NCI-H460 (cell line): ENCODE data around the gene KIAA1217. TPM values are rescaled to one million over a fixed set of nuclear protein-coding genes. Genes with fewer than 3 reads are reported as not detected.

Experiments
- DNase-seq: peaks from one replicate; pipeline ENCODE4 v3.0.0-alpha.2; 2016; ENCODE audit warnings: low read depth; ENCODE audit errors: extremely low read depth
- small RNA-seq, 2 experiments: library from RNA; depleted of rRNA; stranded (forward); fragments of <200 nt; gene quantifications; one replicate each; pipeline ENCODE3, GENCODE V24; 2014
- total RNA-seq: library from RNA; depleted of rRNA; stranded (reverse); fragments of >200 nt; shearing (Covaris generic); gene quantifications from 2 replicates; pipeline ENCODE4 v1.2.3, GENCODE V29; 2014

The KIAA1217 gene
- total RNA-seq, 1 experiment from 2014 or later = 3.5 TPM

GRCh38 chr10:24569330-24569796 is 360.4 kb downstream of the KIAA1217 start:
- no peak for DNase-seq

- no peak for DNase-seq
Measured at GRCh38 chr10:24569828-24570657, 361.1 kb downstream of the KIAA1217 start.

DNA sequence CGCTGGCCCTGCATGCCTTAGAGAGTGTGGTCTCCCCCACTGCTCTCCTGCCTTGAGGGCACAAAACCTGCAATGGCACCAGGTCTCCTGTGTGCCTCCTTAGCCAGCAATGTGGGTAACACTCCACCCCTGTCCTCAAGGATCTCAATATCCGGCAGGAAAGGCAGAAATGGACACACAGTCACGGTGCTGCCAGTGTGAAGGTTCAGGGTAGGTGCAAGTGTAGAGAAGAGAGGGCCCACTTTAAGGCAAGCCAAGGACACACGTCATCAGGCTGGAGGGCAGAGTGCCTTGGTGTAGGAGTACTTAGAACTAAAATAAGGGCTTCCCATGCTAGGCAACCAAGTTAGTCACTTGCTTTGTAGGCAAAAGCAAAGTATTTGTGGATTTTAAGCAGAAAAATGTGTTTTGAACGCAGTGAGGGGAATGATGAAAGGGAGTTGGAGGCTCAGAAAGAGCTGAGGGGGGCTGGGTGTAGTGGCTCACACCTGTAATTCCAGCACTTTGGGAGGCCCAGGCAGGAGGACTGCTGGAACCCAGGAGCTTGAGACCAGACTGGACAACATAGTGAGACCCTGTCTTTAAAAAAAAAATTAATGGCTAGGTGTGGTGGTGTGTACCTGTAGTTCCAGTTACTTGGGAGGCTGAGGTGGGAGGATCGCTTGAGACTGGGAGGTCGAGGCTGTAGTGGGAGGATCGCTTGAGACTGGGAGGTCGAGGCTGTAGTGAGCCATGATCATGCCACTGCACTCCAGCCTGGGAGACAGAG is 361.9 kb downstream of the KIAA1217 start:
- no peak for DNase-seq

- DNase-seq = no peak
Measured at GRCh38 chr10:24571870-24572450, 363.0 kb downstream of the KIAA1217 start.

GRCh38 chr10:24574161-24574560 is 365.2 kb downstream of the KIAA1217 start:
- DNase-seq = no peak

- no peak for DNase-seq
Measured at GRCh38 chr10:24574578-24575155, 365.7 kb downstream of the KIAA1217 start.

- no peak for DNase-seq
Measured at GRCh38 chr10:24575481-24576002, 366.6 kb downstream of the KIAA1217 start.

GRCh38 chr10:24579448-24579847 is 370.5 kb downstream of the KIAA1217 start:
- no peak for DNase-seq

- no peak for DNase-seq
Measured at GRCh38 chr10:24579906-24580305, 371.0 kb downstream of the KIAA1217 start.

DNA sequence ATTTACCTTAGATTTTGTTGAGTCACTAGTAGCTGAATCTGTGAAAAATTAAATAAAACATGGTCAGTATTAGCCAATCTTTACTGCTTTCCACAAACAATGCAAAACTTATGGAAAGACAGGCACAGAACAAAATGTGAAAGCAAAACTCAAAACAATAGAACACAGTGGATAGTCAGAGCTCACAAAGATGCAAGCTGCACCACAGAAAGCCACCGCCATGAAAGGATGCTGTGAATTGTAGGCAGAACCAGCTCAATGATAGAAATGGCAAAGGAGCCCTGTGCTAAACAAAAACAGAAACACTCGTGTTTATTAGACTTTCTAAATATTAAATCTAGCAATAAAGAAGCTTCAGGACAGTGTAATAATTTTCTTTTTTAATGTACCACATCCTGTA is 380.3 kb downstream of the KIAA1217 start:
- no peak for DNase-seq

DNA sequence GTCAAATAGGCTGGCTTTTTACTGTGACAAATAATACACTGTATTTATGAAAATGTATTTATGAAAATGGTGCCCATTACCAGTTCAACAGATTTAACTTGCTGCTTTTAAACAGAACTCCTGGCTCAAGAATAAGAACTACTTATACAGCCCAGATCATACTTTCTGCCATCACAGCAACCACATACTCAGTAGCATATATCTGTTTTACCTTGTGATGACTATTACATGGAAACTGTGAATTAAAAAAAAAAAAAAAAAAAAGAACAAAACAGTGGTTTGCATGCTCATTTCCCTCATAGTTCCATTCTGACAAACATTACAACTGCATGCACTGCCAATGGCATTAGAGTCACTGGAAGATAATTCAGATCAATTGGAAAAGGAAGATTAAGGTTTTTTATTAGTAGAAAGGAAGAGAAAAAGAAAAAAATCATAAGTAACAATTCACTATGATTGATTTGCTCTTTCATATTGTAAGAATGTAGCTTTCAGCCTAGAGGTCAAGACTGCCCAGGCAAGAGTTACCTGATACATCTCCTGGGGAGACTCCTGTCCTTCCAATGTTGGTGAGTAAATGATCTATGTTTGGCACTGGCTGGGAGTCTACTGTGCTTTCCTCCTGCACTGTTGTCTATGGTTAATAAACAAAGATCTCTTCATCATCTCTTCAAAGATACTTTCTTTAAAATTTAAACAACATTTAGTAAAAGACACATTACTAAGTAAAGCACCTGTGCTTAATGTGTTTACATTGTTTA is 381.9 kb downstream of the KIAA1217 start:
- DNase-seq = no peak

GRCh38 chr10:24596217-24596930 is 387.4 kb downstream of the KIAA1217 start:
- no peak for DNase-seq

GRCh38 chr10:24597426-24597825 is 388.5 kb downstream of the KIAA1217 start:
- no peak for DNase-seq

Small RNA genes within 50 kb of the gene (small RNA-seq; reads per million reads assigned to genes)
- gene AC063961.1 = 0 reads per million in 2 experiments
- 0 reads per million in 2 experiments for gene MIR603
